GF-D8 (cell line): ENCODE results near the gene CHMP2A.

Experiments used
- DNase-seq: peaks from one replicate; lab custom pipeline; 2025; lab: John Stamatoyannopoulos, UW

CHMP2A gene

GRCh38 chr19:58569943-58570670 lies 15.2 kb upstream of the CHMP2A start:
- DNase-seq, result no peak

- no peak for DNase-seq
Measured at GRCh38 chr19:58569191-58569942, 14.5 kb upstream of the CHMP2A start.

DNA sequence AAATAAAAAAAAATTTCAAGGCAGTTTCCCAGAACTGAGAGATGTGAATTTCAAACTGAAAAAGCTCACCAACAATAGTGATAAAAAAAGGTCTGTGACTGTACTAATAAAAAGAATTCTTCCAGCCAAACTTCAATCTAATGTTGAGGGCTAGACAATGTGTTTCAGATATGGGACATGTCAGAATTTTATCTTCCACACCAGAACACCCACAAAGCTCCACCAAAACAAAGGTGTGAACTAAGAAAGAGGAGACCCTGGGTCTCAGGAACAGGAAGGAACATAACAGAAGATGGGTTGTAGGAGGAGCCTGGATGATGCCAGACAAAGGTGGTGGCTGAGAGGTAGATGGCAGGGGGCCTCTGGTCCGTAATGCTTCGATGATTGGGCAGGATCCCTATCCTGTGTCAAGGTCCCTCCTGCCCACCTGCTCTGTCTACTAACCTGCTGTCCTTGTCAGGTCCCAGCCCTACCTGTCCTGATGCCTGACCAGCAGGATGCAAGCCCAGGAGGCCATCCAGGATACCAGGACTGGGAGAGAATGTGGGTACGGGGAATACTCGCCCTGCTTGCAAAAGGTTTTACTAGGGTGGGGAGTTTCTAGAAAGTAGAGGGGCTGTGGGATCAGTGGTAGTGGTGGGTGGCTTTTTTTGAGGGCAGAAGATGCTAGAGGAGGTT lies 13.7 kb upstream of the CHMP2A start:
- no peak for DNase-seq

DNA sequence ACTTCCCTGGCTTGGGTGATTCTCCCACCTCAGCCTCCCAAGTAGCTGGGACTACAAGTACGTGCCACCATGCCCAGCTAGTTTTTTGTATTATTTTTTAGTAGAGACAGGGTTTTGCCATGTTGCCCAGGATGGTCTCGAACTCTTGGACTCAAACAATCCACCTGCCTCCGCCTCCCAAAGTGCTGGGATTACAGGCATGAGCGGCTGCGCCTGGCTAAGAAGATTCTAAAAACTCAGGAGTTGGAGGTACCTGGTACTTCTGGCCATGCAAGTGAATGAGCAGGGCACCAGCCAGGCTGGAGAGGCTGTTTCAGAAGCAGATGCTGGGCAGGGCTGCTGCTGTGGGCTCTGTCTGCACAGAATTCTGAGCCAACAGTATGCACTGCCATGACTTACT lies 12.1 kb upstream of the CHMP2A start:
- DNase-seq, result no peak

GRCh38 chr19:58563823-58564222 lies 8.9 kb upstream of the CHMP2A start:
- DNase-seq, result no peak

GRCh38 chr19:58563034-58563573 lies 8.2 kb upstream of the CHMP2A start:
- no peak for DNase-seq

DNA sequence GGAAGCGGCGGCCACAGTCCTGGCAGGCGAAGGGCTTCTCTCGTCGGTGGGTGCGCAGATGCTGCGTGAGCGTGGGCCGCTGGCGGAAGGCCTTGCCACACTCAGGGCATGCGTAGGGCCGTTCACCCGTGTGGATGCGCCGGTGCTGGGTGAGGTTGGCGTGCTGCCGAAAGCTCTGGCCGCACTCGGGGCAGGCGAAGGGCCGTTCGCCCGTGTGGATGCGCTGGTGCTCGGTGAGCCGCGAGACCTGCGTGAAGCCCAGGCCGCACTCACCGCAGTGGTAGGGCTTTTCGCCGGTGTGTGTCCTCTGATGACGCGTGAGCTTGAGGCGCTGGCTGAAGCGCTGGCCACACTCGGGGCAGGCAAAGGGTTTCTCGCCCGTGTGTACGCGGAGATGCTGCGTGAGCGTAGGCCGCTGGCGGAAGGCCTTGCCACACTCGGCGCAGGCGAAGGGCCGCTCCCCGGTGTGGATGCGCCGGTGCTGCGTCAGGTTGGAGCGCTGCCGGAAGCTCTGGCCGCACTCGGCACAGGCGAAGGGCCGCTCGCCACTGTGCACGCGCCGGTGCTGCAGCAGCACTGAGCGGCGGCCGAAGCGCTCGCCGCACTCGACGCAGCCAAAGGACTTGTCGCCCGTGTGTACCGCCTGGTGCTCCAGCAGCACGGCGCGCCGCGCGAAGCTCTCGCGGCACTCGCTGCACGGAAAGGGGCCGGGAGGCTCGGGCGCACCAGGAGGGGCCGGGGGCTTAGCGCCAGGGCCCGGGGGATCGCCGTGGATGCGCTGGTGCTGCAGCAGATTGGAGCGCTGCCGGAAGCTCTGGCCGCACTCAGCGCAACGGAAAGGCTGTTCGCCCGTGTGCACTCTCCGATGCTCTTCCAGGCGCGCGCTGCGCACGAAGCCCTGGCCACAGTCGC lies 7.5 kb upstream of the CHMP2A start:
- no peak for DNase-seq

DNA sequence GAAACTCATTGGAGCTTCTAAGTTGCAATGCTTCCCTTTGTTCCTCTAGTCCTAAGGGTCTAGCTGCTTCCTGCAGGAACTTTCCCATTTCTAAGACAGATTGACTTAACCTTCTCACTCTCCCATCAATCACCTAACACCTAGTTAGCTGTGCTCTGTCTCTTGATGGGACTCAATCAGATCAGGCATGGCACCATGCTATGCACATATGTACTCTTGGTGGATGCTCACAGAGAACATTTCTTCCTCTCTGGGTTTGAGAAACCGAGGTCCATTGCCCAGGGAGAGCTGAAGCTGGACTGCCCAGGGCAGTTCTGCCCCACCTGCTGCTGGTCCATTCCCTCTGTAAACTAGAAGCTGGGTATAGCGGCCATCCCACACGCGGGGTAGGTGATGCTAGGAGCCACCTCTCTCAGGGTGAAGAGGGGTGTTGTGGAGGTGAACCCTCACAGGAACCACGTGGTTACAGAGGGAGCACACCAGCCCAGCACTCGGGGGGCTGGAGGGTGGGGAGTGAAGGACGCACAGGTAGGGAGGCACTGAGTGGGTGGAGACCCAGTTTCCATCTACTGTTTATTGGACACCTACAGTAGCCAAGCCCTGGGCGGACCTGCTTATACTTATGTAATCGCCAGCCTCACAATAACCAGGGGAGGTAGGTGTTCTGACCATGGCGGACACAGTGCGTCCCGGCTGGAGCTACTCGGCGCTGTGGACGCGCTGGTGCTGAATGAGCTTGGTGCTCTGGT lies 6.6 kb upstream of the CHMP2A start:
- DNase-seq, result no peak

GRCh38 chr19:58560921-58561320 lies 6.0 kb upstream of the CHMP2A start:
- DNase-seq, result no peak

DNA sequence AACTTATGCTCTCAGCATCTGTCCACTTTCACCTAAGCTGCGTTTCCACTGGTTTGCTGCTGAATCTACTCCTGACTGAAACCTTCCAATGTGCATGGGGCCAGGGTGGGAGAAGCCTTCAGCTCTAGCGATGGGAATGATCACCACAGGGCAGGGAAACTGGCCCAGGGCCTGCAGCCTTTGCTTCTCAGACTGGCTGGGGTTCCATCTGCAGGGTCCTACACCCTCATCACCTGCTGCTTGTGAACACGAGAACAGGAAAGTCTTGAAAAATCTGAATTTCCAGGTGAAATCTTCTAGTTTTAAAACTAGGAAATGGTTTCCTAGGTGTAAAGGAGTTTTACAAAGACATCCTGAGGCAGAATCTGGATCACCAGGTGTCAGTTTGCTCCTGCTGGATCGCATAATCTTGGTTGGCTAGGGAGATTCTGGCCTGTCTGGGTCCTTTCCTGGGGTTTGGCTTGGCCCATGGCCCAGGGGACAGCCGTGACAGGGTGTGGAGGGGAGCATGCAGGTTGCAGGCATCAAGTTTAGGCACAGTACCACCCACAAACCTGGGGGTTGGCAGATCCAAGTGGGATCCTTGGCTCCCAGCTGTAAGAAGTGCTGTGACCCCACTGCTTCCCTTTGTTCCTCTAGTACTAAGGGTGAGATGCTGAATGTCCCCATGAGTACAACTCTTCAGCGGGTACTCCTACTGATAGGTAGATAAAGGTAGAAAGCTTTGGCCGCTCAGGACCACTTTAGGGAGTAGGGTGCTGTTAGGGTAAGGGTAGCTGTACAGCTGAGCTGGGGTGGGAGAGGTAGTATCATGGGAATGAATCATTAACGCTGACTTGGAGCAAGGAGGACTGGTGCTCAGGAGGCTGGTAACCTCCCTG lies 5.3 kb upstream of the CHMP2A start:
- no peak for DNase-seq

GRCh38 chr19:58559275-58560006 lies 4.5 kb upstream of the CHMP2A start:
- no peak for DNase-seq

DNA sequence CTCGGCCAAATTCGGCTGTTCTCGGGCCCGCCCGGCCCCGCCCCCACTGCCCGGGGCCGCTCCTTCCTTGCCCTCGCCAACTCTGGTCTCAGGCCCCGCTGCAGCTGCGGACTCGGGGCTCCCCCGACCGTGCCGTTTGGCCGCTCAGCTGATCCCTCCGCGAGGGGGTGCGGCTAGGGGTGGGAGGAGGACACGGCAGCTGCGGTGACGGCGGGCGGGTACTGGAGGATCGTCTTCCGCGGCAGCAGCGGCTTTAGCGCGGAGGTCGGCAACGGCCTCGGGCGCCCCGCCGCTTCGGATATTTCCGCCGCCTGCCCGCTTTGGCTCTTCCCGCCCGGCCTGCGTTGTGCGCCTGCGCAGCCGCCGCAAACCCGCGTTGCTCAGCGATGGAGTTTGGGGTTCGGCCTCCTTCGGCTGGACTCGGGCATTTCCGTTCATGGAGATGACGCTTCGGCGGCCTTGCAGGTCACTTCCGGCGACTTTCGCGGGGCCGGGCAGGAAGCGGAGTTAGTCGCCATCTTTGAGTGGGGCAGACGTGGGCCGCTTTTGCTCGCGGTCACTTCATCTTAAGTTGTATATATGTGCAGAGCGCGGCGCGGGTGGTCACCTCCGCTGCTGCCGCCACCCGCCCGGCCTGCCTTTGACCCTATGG lies 3.8 kb upstream of the CHMP2A start:
- DNase-seq, result no peak

- DNase-seq, result no peak
Measured at GRCh38 chr19:58558066-58558622, 3.2 kb upstream of the CHMP2A start, which contains the start of gene UBE2M. UBE2M (minus strand) TSS chr19:58558611; CDS start chr19:58558381, 230 bp downstream.

GRCh38 chr19:58557221-58558065 lies 2.5 kb upstream of the CHMP2A start:
- DNase-seq, result no peak

GRCh38 chr19:58556622-58557220 lies 1.8 kb upstream of the CHMP2A start:
- DNase-seq, result no peak

- DNase-seq, result no peak
Measured at GRCh38 chr19:58555920-58556621, 1.2 kb upstream of the CHMP2A start.
